Activated CD8-positive, alpha-beta memory T cell treated with anti-CD3 and anti-CD28 coated beads, Interleukin-2, amount 10 ng/mL, durations not matched to agents 7 days and 5 days (primary cell): ENCODE data around the gene CCDC127. TPM values are rescaled to one million over a fixed set of nuclear protein-coding genes. Genes with fewer than 3 reads are reported as not detected.
"Not testable (repeated sequence)": the region's sequence is repeated elsewhere in the genome, so short reads cannot be mapped to it uniquely, and the experiment has no call there.

Source experiments
- ATAC-seq: fragments of 150-1000 bp; cut with Tn5 transposase; one replicate; pipeline ENCODE4 v1.10.0; 2021; ENCODE audit warnings: moderate library complexity
- CTCF ChIA-PET: fragments of 350-600 bp; sonication (Branson Sonifier 250); formaldehyde crosslinking; loops from one replicate; lab custom pipeline; 2021; ENCODE audit warnings: antibody characterized with exemption; lab: Charles Lee
- DNase-seq: peaks from one replicate; pipeline ENCODE4 v3.0.0-alpha.2; 2020
- H3K27ac Mint-ChIP-seq: one replicate; pipeline ENCODE4 v1.8.0; 2021; ENCODE audit warnings: mild to moderate bottlenecking, mixed read lengths
- H3K27me3 Mint-ChIP-seq: one replicate; pipeline ENCODE4 v1.8.0; 2021; ENCODE audit warnings: mixed read lengths
- H3K36me3 Mint-ChIP-seq: one replicate; pipeline ENCODE4 v1.8.0; 2021; ENCODE audit warnings: mild to moderate bottlenecking, mixed read lengths
- H3K4me1 Mint-ChIP-seq: one replicate; pipeline ENCODE4 v1.8.0; 2021; ENCODE audit warnings: mixed read lengths
- H3K4me3 Mint-ChIP-seq: one replicate; pipeline ENCODE4 v1.8.0; 2021; ENCODE audit warnings: mild to moderate bottlenecking, moderate library complexity, mixed read lengths
- H3K9me3 Mint-ChIP-seq: one replicate; pipeline ENCODE4 v1.8.0; 2022; ENCODE audit warnings: low read depth, mixed read lengths
- total RNA-seq, 2 experiments: library from RNA; stranded (reverse); gene quantifications; one replicate each; pipeline ENCODE4 v1.2.3, GENCODE V29; 2021

The CCDC127 gene
- total RNA-seq, 2 experiments from 2014 or later, result 4.8 to 6.2 TPM

DNA sequence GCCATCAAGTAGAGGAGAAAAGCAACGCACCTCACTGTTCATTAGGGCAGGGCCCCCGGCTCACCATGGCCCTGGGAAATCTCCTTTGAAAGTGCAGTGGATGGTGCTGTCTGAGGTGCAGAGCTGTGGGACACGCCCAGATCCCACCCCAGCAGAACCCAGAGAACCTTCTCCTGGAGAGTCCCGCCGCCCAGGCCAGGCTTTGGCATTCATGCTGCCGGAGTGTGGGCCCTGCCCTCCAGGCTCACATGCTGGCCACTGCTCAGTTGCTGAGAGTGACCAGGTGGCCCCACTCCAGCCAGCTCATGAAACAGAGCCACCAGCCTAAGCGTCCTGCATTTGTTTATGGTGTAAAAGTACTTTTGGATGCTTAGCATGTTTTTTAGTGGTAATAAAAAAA is 50.4 kb downstream of the CCDC127 start:
- Mint-ChIP-seq H3K4me1 (no peaks in the 10 kb centered on the region), H3K9me3 (no peaks in the 10 kb centered on the region), H3K4me3 (no peak overlapping the region), H3K27ac (no peak overlapping the region), H3K36me3 (no peaks in the 10 kb centered on the region), H3K27me3 (no peaks in the 10 kb centered on the region)
- ATAC-seq, result no peak
- CTCF ChIA-PET, result no interaction called here
- no peak for DNase-seq

DNA sequence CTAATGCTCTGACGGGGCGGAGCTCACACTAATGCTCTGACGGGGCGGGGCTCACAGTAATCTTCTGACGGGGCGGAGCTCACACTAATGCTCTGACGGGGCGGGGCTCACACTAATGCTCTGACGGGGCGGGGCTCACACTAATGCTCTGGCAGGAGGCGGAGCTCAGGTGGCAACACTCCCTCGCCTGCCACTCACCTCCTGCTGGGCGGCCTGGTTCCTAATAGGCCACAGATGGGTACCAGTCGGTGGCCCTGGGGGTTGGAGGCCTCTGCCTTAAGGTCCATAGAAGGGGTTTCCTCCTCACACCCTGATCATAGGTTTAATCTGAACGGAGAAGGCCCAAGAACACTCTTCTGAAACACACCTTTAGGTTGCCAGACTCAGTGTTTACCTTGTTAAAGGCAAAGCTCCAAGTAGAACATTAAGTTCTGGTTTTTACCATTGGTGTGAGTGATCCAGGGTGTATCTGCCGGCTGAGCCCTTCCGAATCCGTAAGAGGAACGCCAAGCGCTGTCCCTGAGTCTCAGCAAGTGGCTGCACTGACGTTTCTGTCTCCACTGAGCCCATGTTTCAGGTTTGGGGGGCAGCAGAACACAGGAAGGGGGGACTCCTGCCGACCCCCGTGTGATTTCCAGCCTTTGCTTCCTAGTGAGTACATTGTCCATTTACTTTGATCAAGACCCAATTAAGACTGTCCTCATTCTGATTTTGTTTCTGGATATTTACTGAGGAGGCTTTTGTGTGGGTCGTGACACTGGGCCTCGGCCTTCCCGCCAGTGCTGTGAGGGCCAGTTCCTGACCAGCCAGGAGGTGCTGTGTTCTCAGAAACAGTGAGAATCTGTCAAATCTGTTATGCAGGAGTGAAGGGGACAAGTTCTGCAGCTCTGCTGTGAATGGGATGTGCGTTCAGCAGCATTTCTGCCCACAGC is 51.2 kb downstream of the CCDC127 start:
- ATAC-seq, result no peak
- no peaks in the 10 kb centered on the region for H3K4me1 Mint-ChIP-seq
- H3K36me3 Mint-ChIP-seq, result no peaks in the 10 kb centered on the region
- no peaks in the 10 kb centered on the region for H3K9me3 Mint-ChIP-seq
- DNase-seq, result no peak
- H3K27me3 Mint-ChIP-seq, result no peaks in the 10 kb centered on the region
- H3K27ac Mint-ChIP-seq, result no peak overlapping the region
- CTCF ChIA-PET, result no interaction called here
- no peak overlapping the region for H3K4me3 Mint-ChIP-seq

DNA sequence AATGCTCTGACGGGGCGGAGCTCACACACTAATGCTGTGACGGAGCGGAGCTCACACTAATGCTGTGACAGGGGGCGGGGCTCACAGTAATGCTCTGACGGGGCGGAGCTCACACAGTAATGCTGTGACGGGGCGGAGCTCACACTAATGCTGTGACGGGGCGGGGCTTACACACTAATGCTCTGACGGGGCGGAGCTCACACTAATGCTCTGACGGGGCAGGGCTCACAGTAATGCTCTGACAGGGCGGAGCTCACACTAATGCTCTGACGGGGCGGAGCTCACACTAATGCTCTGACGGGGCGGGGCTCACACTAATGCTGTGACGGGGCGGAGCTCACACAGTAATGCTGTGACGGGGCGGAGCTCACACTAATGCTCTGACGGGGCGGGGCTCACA is 53.2 kb downstream of the CCDC127 start:
- CTCF ChIA-PET, H3K4me1 Mint-ChIP-seq, H3K27me3 Mint-ChIP-seq, DNase-seq, H3K9me3 Mint-ChIP-seq, H3K27ac Mint-ChIP-seq, H3K4me3 Mint-ChIP-seq, ATAC-seq, H3K36me3 Mint-ChIP-seq: not testable (repeated sequence)

- DNase-seq (no peak), ATAC-seq (no peak)
- CTCF ChIA-PET, result no interaction called here
- H3K4me3 Mint-ChIP-seq, result no peak overlapping the region
- no peaks in the 10 kb centered on the region for H3K36me3 Mint-ChIP-seq
- H3K27ac Mint-ChIP-seq, result no peak overlapping the region
- H3K27me3 Mint-ChIP-seq, result no peaks in the 10 kb centered on the region
- H3K9me3 Mint-ChIP-seq, result no peaks in the 10 kb centered on the region
- no peaks in the 10 kb centered on the region for H3K4me1 Mint-ChIP-seq
Measured at GRCh38 chr5:164244-164643, 53.7 kb downstream of the CCDC127 start.

DNA sequence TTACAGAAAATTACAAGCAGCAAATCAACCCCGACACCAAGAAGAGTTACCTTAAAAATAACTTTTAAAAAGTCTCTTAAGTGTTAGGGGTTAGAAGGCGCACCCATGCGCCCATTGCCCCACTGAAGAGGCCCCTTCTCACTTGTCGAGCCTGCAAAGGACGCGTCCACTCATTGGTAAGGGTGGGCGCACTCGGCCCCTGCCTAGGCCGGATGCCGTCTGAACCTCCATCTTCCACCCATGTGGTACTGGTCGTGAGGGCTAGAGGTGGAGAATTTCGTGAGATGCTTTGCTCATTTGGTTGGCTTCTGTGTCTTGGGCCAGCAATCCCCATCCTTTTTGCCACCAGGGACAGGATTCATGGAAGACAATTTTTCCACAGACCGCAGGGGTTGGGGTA is 54.1 kb downstream of the CCDC127 start:
- ATAC-seq (no peak), DNase-seq (no peak)
- Mint-ChIP-seq H3K27ac (no peak overlapping the region), H3K4me1 (no peaks in the 10 kb centered on the region), H3K27me3 (no peaks in the 10 kb centered on the region), H3K9me3 (no peaks in the 10 kb centered on the region), H3K36me3 (no peaks in the 10 kb centered on the region), H3K4me3 (no peak overlapping the region)
- CTCF ChIA-PET, result no interaction called here

- no peaks in the 10 kb centered on the region for H3K9me3 Mint-ChIP-seq
- ATAC-seq, result no peak
- CTCF ChIA-PET, result no interaction called here
- H3K36me3 Mint-ChIP-seq, result no peaks in the 10 kb centered on the region
- no peak for DNase-seq
- no peak overlapping the region for H3K4me3 Mint-ChIP-seq
- H3K27me3 Mint-ChIP-seq, result no peaks in the 10 kb centered on the region
- no peaks in the 10 kb centered on the region for H3K4me1 Mint-ChIP-seq
- H3K27ac Mint-ChIP-seq, result no peak overlapping the region
Measured at GRCh38 chr5:163338-163620, 54.7 kb downstream of the CCDC127 start.

- Mint-ChIP-seq H3K27ac (no peak overlapping the region), H3K36me3 (no peaks in the 10 kb centered on the region), H3K9me3 (no peaks in the 10 kb centered on the region), H3K4me3 (no peak overlapping the region), H3K4me1 (no peaks in the 10 kb centered on the region), H3K27me3 (no peaks in the 10 kb centered on the region)
- CTCF ChIA-PET, result no interaction called here
- DNase-seq (no peak), ATAC-seq (no peak)
Measured at GRCh38 chr5:162565-163337, 55.2 kb downstream of the CCDC127 start.

DNA sequence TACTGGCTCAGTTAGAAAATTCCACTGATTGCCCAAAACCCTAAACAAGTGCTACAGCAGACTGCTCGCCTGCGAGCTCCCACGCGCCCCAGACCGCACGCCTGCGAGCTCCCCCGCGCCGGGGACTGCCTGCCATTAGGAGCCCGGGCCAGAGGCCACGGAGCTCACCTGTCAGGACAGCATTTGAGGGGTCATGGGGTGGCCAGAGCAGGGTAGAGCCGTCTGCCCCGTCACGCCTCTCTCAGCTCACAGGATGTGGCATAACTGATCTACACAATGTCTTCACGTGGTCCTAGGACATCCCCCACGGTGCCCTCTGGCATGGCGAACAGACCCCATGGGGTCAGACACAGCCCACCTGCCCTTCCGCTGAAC is 55.8 kb downstream of the CCDC127 start:
- no peak for DNase-seq
- Mint-ChIP-seq H3K4me3 (no peak overlapping the region), H3K36me3 (no peaks in the 10 kb centered on the region), H3K4me1 (no peaks in the 10 kb centered on the region), H3K27ac (no peak overlapping the region), H3K9me3 (no peaks in the 10 kb centered on the region), H3K27me3 (no peaks in the 10 kb centered on the region)
- ATAC-seq, result no peak
- CTCF ChIA-PET, result no interaction called here

DNA sequence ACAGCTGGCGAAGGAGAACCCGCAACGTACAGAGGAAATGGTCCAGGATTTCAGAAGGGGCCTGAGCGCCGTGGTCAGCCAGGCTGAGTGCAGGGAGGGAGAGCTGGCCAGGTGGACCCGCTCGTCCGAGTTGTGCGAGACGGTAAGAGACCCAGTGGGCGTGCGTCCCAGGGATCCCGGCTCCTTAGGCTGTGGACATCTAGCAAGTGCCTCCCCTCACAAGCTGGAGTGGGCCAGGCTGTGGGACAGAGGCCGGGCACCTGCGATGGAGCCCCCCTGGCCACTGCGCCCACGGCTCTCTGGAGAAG is 56.2 kb downstream of the CCDC127 start:
- Mint-ChIP-seq H3K27me3 (no peaks in the 10 kb centered on the region), H3K4me3 (no peak overlapping the region), H3K36me3 (no peaks in the 10 kb centered on the region), H3K9me3 (no peaks in the 10 kb centered on the region), H3K4me1 (no peaks in the 10 kb centered on the region), H3K27ac (no peak overlapping the region)
- ATAC-seq (no peak), DNase-seq (no peak)
- CTCF ChIA-PET, result no interaction called here

DNA sequence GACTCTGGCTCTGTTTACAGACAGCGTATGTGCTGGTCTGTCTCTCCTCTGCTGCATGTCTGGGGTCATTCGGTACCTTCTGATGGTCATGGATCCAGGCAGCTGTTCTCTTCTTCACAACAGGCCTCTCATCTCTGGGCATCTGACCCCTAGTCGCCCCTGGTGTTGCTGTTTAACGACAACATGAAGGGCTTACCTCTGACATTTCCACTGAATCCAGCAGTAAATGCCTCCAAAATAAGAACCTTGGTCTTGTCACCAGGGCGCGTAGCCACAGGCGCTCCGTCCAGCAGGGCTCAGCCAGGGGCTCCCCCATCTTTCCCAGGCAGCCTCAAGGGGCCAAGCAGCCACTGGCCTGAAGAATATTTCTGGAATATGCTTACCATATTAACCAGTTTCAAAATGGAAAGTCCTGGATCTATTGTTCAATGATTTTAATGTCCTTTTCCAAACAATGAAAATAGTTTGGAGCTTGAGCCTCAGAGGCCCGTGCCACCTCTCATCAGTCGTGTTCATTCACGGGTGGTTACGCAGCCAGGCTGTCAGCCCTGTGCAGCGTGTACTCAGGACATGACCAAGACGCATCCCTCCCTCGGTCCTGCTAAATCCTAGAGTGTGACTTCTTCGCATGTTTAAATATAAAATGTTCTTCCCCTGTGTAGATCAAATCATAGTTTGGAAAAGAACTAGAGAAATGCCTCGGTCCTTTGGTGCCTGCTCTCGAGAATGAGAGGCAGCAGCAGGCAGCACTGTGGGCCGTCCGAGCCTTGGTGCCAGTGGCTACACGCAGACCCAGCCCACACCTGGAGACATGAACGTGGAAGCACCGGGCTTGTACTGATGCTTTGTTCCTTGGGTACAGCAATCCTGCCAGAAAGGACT is 56.8 kb downstream of the CCDC127 start:
- H3K27ac Mint-ChIP-seq, result no peak overlapping the region
- no peak overlapping the region for H3K4me3 Mint-ChIP-seq
- H3K36me3 Mint-ChIP-seq, result no peaks in the 10 kb centered on the region
- no peaks in the 10 kb centered on the region for H3K27me3 Mint-ChIP-seq
- no peaks in the 10 kb centered on the region for H3K4me1 Mint-ChIP-seq
- ATAC-seq, result no peak
- no peak for DNase-seq
- no peaks in the 10 kb centered on the region for H3K9me3 Mint-ChIP-seq
- CTCF ChIA-PET, result no interaction called here

GRCh38 chr5:160173-160510 is 57.8 kb downstream of the CCDC127 start:
- H3K9me3 Mint-ChIP-seq, result no peaks in the 10 kb centered on the region
- H3K4me3 Mint-ChIP-seq, result no peak overlapping the region
- DNase-seq (no peak), ATAC-seq (no peak)
- H3K4me1 Mint-ChIP-seq, result no peaks in the 10 kb centered on the region
- no peaks in the 10 kb centered on the region for H3K36me3 Mint-ChIP-seq
- H3K27ac Mint-ChIP-seq, result no peak overlapping the region
- no peaks in the 10 kb centered on the region for H3K27me3 Mint-ChIP-seq
- CTCF ChIA-PET, result no interaction called here

DNA sequence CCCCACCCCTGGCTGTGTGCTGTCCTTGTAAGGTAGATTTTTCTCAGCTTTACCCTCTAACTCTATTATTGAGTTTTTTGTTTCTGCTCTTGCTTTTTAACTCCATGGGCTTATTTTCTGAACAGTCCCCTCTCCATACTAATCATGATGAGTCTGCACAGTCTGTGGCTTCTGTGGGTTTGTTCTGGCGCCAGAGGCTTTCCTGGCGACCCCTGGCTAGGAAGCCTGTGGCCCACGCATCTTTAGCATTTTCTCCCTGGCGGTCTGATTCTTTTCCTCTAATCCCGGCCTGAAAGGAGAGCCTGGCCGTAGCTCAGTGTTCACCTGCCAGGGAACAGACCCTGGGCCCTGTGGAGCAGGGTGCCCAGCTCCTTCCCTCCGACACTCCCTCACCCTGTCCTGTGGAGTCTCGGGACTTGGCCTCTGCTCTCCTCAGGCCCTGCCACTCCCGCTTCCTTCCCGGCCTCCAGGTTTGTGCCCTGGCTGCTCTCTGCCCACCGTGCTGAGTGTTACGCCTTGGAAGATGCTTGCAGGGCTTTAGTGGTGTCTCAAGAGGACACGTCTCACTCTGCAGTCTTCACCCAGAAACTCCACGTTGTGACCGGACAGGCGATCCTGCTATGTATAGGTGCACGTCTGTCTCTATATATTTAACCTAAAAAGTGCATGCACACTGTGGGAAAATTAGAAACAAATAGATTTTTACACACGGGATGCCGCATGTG is 58.3 kb downstream of the CCDC127 start:
- no peak overlapping the region for H3K4me3 Mint-ChIP-seq
- H3K27ac Mint-ChIP-seq, result no peak overlapping the region
- DNase-seq, result peak; percentile 25
- H3K27me3 Mint-ChIP-seq, result no peaks in the 10 kb centered on the region
- CTCF ChIA-PET, result no interaction called here
- no peak for ATAC-seq
- H3K36me3 Mint-ChIP-seq, result no peaks in the 10 kb centered on the region
- H3K4me1 Mint-ChIP-seq, result no peaks in the 10 kb centered on the region
- H3K9me3 Mint-ChIP-seq, result no peaks in the 10 kb centered on the region

GRCh38 chr5:158807-159447 is 59.0 kb downstream of the CCDC127 start:
- Mint-ChIP-seq H3K9me3 (no peaks in the 10 kb centered on the region), H3K4me3 (no peak overlapping the region), H3K36me3 (no peaks in the 10 kb centered on the region), H3K27me3 (no peaks in the 10 kb centered on the region), H3K27ac (no peak overlapping the region), H3K4me1 (no peaks in the 10 kb centered on the region)
- CTCF ChIA-PET, result no interaction called here
- DNase-seq (peak; percentile 28), ATAC-seq (no peak)
